ENCODE data around the gene TRPV6. TPM values are rescaled to one million over a fixed set of nuclear protein-coding genes. Genes with fewer than 3 reads are reported as not detected.

Gene TRPV6
- total RNA-seq, 1 donor from 2014 or later = not detected

DNA sequence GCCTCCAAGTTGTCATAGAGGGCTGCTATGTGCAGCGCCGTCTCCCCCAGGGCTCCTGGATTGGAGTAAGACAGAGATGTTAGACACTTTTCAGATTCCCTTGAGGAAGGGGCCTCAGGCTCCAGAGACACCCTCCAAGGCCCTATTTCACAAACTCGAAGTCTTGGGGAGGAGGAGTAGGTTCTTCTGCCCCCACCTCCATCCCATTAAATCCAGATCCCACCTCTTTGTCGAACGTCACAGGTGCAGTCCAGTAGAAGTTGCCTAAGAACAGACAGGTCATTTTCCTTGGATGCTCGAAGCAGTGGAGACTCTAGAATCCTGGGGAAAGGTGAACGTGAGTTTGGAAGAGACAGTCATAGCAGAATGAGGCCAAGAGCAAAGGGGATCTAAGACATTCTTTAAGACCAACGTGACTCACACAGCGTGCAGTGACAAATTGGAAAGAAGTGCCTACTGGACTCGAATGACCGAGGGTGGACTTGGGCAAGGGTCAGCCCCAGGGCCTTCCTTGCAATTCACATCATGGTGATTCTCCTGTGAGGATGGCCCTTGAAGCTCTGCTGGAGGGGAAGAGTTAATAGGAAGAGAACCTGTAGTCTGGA, 44.7 kb upstream of the TRPV6 start:
- Histone ChIP-seq H3K9me3 (no peaks in the 10 kb centered on the region), H3K4me3 (no peak overlapping the region), H3K27ac (no peak overlapping the region), H3K4me1 (no peaks in the 10 kb centered on the region), H3K27me3 (no peaks in the 10 kb centered on the region), H3K36me3 (no peaks in the 10 kb centered on the region)
- DNase-seq (ENCODE audit: low spot score in 2 of 2) = no peak
- TF ChIP-seq, protein P1, sequence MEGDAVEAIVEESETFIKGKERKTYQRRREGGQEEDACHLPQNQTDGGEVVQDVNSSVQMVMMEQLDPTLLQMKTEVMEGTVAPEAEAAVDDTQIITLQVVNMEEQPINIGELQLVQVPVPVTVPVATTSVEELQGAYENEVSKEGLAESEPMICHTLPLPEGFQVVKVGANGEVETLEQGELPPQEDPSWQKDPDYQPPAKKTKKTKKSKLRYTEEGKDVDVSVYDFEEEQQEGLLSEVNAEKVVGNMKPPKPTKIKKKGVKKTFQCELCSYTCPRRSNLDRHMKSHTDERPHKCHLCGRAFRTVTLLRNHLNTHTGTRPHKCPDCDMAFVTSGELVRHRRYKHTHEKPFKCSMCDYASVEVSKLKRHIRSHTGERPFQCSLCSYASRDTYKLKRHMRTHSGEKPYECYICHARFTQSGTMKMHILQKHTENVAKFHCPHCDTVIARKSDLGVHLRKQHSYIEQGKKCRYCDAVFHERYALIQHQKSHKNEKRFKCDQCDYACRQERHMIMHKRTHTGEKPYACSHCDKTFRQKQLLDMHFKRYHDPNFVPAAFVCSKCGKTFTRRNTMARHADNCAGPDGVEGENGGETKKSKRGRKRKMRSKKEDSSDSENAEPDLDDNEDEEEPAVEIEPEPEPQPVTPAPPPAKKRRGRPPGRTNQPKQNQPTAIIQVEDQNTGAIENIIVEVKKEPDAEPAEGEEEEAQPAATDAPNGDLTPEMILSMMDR (IDR thresholded peaks at IDR 0.05) = no peak
- intact Hi-C loops (cut with DNase I) = no loop called here

DNA sequence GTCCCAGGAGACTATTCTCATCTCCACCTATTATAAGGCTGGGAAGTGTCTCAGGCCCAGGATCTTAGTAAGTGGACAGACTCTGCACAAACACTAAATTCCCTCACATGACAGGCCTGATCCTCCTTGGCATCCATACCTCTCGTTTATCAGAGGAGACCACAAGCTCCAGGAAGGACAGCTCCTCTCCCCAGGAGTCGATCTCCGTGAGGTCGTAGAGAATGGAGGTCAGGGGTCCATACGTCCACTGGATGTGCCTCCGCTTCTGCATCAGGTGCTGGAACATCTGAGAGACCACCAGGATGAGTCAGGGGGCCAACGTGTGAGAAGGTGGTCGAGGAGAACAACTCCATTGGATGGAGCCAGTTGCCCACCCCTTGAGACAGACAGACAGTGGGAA, 42.4 kb upstream of the TRPV6 start:
- no peak for DNase-seq (ENCODE audit: low spot score in 2 of 2)
- intact Hi-C loops (cut with DNase I) = no loop called here

DNA sequence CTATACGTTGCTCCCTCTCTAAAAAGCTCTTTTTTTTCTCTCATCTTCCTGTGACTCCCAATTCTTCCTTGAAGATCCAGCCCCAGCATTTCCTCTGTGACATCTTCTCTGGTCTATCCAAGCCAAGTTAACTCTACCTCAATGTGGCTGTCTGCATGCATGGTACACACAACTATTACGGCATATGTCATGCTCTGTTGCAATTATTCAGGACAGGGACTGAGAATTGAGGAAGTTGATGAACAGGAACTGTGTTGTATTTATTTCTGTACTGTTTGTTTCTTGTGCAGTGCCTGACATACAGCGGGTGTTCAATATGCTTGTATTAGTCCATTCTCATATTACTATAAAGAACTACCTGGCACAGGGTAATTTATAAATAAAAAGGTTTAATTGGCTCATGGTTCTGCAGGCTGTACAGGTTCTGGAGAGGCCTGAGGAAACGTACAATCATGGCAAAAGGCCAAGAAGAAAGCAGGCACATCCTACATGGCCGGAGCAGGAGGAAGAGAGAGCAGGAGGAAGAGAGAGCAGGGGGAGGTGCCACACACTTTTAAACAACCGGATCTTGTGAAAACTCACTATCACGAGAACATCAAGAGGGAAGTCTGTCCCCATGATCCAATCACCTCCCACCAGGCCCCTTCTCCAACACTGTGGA, 41.7 kb upstream of the TRPV6 start:
- intact Hi-C loops (cut with DNase I) = no loop called here
- H3K27me3 ChIP-seq = no peaks in the 10 kb centered on the region
- no peak overlapping the region for H3K4me3 ChIP-seq
- H3K27ac ChIP-seq = no peak overlapping the region
- DNase-seq (ENCODE audit: low spot score in 2 of 2) = no peak
- H3K36me3 ChIP-seq = no peaks in the 10 kb centered on the region
- no peaks in the 10 kb centered on the region for H3K4me1 ChIP-seq
- no peaks in the 10 kb centered on the region for H3K9me3 ChIP-seq
- TF ChIP-seq, protein P1 (IDR thresholded peaks at IDR 0.05) = no peak

More for the DNA sequence above, 42.4 kb upstream of the TRPV6 start:
- Histone ChIP-seq H3K27me3 (no peaks in the 10 kb centered on the region), H3K27ac (no peak overlapping the region), H3K4me3 (no peak overlapping the region), H3K36me3 (no peaks in the 10 kb centered on the region), H3K9me3 (no peaks in the 10 kb centered on the region), H3K4me1 (no peaks in the 10 kb centered on the region)
- TF ChIP-seq, protein P1 (IDR thresholded peaks at IDR 0.05) = no peak

DNA sequence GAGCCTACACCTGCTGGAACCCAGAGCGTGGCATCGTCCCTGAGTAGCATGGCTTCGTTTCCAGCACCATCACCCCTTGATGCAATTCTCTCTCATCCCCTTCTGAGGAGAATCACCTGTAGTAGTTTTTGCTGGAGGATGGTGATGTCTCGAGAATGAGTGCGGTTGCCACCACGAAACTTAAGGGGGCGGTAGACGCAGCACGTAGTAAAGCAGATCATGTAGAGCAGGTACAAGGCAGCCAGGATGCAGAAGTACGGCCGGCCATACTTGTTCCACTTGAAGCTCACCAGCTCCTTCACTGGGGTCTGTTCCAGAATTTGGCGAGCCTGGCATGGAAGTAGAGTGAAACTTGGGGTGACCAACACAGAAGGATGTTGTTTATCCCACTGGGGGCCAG, 39.9 kb upstream of the TRPV6 start:
- no peaks in the 10 kb centered on the region for H3K36me3 ChIP-seq

DNA sequence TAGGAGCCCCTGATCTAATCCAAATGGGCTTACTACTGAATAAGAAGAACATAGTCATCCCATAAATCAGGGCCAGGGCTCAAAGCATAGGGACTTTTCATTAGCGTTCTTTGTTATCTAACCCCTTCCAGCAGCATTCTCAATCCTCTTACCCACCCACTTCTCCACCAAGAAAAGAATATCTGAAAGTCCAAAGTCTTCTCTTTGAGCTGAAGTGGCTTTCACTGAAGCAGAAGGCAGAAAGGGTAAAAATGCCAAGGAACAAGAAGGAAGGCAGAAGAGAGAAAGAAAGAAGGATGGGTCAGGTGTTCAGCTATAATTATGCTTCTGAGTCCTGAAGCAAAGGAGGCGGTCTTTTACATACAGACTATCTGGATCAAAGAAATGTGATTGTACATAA, 37.8 kb upstream of the TRPV6 start:
- Histone ChIP-seq H3K27me3 (no peaks in the 10 kb centered on the region), H3K36me3 (no peaks in the 10 kb centered on the region), H3K9me3 (no peaks in the 10 kb centered on the region), H3K27ac (no peak overlapping the region), H3K4me3 (no peak overlapping the region), H3K4me1 (no peaks in the 10 kb centered on the region)
- intact Hi-C loops (cut with DNase I) = no loop called here
- no peak for DNase-seq (ENCODE audit: low spot score in 2 of 2)
- TF ChIP-seq, protein P1 (IDR thresholded peaks at IDR 0.05) = no peak

More for the DNA sequence above, 39.9 kb upstream of the TRPV6 start:
- Histone ChIP-seq H3K27ac (no peak overlapping the region), H3K9me3 (no peaks in the 10 kb centered on the region), H3K4me3 (no peak overlapping the region), H3K27me3 (no peaks in the 10 kb centered on the region), H3K4me1 (no peaks in the 10 kb centered on the region)
- TF ChIP-seq, protein P1 (IDR thresholded peaks at IDR 0.05) = no peak
- intact Hi-C loops (cut with DNase I) = no loop called here
- no peak for DNase-seq (ENCODE audit: low spot score in 2 of 2)
